Rectal smooth muscle tissue (tissue), 1 donor: ENCODE data around the gene SKI.

ENCODE experiments used
- H3K27ac ChIP-seq: one replicate; pipeline ENCODE4 v1.7.0; 2013; ENCODE audit warnings: low read depth, low read length, inconsistent platforms
- H3K27me3 ChIP-seq: one replicate; pipeline ENCODE4 v1.7.0; 2013; ENCODE audit warnings: low read length; ENCODE audit not compliant: control insufficient read depth, insufficient read depth
- H3K36me3 ChIP-seq: one replicate; pipeline ENCODE4 v1.7.0; 2013; ENCODE audit warnings: low read length; ENCODE audit not compliant: control insufficient read depth, insufficient read depth
- H3K4me1 ChIP-seq: one replicate; pipeline ENCODE4 v1.7.0; 2013; ENCODE audit warnings: low read length; ENCODE audit not compliant: control insufficient read depth, insufficient read depth
- H3K4me3 ChIP-seq: one replicate; pipeline ENCODE4 v1.7.0; 2013; ENCODE audit warnings: low read length
- H3K9ac ChIP-seq: one replicate; pipeline ENCODE4 v1.7.0; 2013; ENCODE audit warnings: low read length

SKI gene

DNA sequence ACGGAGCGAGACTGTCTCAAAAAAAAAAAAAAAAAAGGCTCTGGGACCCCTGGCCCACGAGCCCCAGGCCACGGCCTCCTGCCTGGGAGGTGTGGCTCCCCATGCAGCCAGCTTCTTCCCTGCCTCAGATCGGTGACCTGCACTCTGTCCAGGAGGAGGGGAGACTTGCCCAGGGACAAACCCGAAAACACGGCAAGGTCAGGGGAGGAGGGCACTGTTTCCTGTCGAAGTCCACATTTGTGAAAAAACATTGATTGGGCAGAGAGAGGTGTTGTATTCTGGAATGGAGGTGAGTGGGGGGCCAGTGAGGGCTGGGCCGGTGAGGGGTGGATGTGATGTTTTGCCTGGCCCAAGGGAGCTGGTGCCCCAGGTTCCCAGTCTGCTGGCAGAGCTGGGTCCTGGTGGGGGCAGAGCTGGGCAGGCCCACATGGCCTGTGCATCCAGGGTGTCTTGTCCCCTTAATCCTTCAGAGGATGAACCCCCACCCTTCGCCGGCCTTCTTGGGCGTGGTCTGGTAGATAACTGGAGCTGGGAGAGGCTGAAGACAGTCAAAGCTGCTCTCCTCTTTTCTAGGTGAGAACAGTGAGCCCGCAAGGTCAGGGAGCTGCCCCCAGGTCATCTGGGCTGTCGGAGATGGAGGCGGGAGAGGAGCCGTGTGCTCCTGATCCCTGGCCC, 21.2 kb upstream of the SKI start:
- H3K36me3 ChIP-seq = no peaks in the 10 kb centered on the region
- peak overlapping the region; percentile 29 for H3K4me3 ChIP-seq
- no peak overlapping the region for H3K9ac ChIP-seq
- peak overlapping the region; percentile 91 for H3K27ac ChIP-seq
- H3K27me3 ChIP-seq = no peaks in the 10 kb centered on the region
- H3K4me1 ChIP-seq = peaks cover 33% of the 10 kb centered on the region

DNA sequence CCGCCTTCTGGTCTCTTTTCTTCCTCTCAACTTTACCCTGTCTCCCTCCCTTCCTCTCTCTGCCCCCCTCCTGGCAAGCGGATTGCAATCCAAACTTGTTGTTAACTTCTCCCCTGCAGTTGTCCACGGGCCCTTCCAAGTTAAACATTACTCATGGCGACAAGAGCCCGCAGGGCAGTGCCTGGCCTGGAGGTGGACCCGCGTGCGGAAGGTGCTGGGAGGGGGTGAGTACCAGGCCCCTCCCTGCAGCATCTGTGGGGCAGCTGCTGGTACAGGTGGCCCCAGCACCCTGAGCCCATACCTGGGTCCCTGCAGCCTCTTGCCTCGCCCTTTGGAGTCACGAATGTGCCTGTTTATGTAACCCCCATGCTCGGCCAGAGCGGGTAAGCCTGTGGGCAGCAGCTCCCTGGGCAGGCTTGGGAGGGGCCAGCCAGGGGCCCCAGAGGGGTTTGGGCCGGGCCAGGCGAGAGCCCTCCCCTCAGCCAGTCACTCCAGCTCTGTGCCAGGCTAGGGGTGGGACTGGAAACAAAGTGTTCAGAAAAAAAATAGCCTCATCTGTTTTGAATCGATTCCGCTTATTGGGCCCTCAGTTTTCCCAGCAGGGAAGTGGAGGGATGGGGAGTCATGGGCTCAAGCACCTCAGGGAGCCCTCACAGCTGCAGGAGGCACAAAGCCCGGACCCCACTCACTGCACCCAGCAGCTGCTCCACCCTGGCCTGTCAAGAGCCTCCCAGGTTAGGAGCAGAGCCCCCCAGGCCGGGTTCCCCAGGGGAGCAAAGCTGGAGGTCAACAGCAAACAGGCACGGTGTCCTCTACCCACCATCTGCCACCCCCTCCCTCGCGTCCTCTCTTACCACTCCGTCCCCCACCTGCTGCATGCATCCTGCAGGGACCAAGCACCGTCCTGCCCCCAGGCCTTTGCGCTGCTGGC, 19.5 kb upstream of the SKI start:
- Histone ChIP-seq H3K4me3 (peak overlapping the region; percentile 32), H3K4me1 (peaks cover 47% of the 10 kb centered on the region)

DNA sequence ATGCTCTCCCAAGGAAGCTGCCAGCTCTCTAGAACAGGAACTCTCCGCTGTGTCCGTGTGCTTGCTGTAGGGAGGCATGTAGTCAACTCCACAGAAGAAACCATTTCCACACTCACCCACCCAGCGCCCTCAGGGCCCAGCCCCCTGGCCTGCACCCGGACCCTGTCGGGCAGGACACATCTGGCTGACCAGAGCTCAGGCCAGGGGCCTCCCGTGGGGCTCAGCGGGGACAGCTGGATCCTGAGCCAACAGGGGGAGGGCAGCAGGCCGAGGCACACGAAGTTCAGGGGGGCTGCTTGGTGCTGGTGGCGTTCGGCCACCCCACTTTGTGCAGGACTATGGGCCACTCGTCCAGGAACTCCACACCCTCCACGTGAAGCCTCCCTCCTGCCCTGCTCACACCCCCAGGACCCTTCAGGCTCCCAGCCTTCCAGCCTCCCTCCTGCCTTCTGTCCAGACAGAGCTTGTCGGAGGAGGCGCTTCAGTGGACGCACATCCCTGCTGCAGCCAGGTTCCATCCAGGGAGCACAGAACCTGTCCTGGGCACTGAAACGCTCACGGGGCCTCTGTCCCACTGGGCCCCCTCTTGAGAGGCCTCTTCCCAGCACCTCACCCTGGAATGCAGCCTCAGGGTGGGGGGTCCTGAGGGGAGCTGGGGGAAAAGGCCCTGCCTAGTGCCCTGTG, 18.6 kb upstream of the SKI start:
- no peaks in the 10 kb centered on the region for H3K27me3 ChIP-seq
- peak overlapping the region; percentile 91 for H3K27ac ChIP-seq
- peaks cover 50% of the 10 kb centered on the region for H3K4me1 ChIP-seq
- no peaks in the 10 kb centered on the region for H3K36me3 ChIP-seq
- no peak overlapping the region for H3K4me3 ChIP-seq
- no peak overlapping the region for H3K9ac ChIP-seq

More for the DNA sequence above, 19.5 kb upstream of the SKI start:
- H3K36me3 ChIP-seq = no peaks in the 10 kb centered on the region
- peak overlapping the region; percentile 91 for H3K27ac ChIP-seq
- no peaks in the 10 kb centered on the region for H3K27me3 ChIP-seq
- H3K9ac ChIP-seq = no peak overlapping the region

DNA sequence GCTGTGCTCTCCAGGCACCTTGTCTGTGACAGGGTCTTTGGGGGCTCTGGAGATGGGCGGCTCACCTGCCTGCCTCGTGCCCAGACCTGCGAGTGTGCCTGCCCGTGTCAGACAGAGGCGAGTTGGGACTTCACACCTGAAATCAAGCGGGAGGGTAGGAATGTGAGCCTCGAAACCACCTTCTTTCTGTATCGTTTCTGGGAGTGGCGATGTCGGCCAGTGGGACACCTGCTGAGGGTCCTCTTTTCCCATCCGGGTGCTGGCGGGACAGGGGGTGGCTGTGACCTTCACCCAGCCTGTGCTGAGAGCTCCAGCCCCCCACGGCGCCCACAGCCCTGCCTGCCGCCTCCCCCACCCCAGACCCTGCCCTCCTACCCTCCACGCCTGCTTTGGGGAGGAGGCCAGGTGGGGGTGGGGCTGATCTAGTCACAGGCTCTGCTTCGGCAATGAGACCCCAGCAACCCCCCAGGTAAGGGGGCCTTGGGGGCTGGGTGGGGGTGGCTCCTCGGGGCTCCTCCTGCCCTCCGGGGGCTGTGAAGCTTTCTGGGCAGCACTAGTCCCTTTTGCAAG, 17.9 kb upstream of the SKI start:
- peaks cover 54% of the 10 kb centered on the region for H3K4me1 ChIP-seq
- H3K9ac ChIP-seq = no peak overlapping the region
- no peak overlapping the region for H3K4me3 ChIP-seq

DNA sequence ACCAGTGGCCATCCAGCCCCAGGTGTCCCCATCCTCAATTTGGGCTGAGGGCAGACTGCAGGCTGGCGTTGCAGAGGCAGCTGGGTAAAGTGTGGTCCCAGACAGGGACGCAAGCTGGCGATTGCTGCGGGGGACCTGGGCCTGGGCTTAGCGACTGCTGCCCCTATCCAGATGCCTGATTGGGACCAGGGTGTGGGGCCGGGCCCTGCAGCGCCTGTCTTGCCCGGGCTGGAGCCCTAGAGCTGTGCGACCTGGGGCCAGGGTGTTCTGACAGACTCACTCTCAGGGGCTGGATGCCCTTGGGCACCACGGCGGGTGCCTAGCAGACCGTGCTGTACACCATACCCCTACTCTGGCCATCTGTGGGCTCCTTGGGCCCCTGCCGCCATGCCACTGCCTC, 17.3 kb upstream of the SKI start:
- Histone ChIP-seq H3K4me1 (peaks cover 51% of the 10 kb centered on the region), H3K36me3 (no peaks in the 10 kb centered on the region), H3K4me3 (no peak overlapping the region), H3K27ac (no peak overlapping the region), H3K27me3 (no peaks in the 10 kb centered on the region), H3K9ac (no peak overlapping the region)

More for the DNA sequence above, 17.9 kb upstream of the SKI start:
- no peaks in the 10 kb centered on the region for H3K36me3 ChIP-seq
- no peaks in the 10 kb centered on the region for H3K27me3 ChIP-seq
- H3K27ac ChIP-seq = no peak overlapping the region

DNA sequence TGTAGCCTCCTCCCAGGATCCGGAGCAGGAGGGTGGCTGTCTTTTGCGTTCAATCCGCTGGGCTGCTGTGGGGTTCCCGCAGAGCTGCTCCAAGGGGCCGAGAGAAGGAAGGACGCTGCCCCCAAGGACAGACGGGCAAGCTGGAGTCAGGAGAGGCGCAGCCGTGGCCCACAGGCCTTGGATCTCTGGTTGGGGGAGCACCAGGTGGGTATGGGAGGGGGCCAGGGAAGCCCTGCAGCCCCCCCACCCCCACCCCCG, 15.9 kb upstream of the SKI start:
- peak overlapping the region; percentile 97 for H3K27ac ChIP-seq
- peaks cover 43% of the 10 kb centered on the region for H3K4me1 ChIP-seq
- peak overlapping the region; percentile 52 for H3K4me3 ChIP-seq
- peak overlapping the region; percentile 62 for H3K9ac ChIP-seq
- no peaks in the 10 kb centered on the region for H3K36me3 ChIP-seq
- H3K27me3 ChIP-seq = no peaks in the 10 kb centered on the region

DNA sequence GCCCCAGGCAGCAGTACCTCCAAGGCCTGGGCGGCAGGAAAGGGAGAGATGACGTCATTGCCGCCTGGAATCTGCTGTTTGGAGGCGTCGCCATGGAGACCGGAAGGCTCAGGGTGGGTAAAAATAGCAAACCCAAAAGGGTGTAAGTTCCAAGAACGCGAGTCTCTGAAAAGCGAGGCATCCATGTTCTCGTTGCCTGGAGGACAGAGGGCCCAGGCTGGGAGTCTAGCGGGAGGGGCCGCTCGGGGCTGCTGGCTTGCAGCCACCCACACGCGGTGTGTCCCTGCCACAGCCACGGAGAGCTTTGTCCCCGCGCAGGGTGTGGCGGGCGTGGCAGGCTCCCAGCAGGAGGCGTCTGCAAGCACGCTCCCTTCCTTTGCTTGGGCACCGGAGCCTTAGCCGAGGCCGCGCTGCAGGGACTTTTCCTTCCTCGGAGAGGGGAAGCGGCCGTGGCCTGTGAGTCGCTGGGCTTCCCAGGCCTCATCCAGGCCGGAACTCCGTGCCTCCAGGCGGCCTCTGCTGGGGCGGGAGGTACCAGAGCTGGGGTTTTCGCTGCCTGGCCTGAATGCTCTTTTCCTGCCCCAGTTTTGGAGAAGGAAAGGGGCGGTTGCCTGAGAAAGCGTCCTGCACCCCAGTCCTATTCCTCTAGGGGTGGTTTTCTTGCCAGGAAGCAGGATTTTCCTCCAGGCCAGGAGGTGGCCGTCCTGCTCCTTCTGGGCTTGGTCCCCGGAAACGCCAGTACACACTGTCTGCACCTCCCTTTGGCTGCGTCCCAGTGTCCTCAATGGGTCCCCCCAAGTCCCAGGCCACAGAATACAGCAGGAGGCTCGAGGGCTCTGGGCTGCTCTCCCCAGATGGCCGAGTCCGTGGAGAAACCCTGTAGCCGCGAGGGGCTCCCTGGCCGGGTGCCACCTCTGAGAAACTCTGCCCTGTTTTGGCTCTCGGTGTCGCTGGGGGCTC, 15.3 kb upstream of the SKI start:
- no peaks in the 10 kb centered on the region for H3K36me3 ChIP-seq
- no peaks in the 10 kb centered on the region for H3K27me3 ChIP-seq
- peak overlapping the region; percentile 97 for H3K27ac ChIP-seq
- H3K4me1 ChIP-seq = peaks cover 38% of the 10 kb centered on the region
- peak overlapping the region; percentile 98 for H3K9ac ChIP-seq
- peak overlapping the region; percentile 40 for H3K4me3 ChIP-seq

DNA sequence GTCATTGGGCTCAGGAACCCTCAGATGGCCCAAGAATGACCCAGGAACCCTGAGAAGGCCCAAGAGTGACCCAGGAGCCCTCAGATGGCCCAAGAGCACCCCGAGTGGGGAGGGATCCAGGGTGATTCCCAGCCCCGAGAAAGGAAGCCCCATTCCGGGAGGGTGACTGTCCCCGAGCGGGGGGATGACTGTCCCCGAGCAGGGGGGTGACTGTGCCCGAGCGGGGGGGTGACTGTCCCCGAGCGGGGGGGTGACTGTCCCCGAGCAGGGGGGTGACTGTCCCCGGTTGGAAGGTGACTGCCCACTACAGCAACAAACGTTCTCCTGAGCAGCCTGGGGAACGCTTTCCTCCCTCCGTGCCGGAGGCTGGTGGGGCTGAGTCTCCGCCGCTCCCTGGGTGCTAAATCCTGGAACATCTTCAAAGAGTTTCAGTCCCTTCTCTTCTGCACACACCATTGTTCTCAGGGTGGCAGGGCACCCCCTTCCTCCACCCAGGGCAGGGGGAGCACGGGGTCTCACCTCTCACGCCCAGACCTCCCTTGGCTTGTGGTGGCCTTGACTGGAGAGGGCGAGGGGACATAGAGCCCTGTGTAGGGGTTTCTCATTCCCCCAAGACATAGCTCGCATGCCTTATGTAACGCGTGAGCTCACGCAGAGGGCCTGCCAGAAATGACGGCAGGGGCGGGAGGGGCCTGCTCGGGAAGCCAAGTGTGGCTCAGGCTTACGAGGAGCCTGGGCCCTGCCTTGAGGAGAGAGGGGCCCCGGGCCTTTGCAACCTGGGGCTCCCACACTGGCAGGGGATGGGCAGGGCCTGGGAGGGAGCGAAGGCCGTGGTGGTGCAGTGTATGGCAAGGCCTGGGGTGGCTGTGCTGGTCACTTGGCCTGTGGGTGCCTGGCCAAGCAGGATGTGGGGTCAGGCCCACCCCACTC, 14.3 kb upstream of the SKI start:
- peak overlapping the region; percentile 40 for H3K4me3 ChIP-seq
- H3K4me1 ChIP-seq = peaks cover 27% of the 10 kb centered on the region
- H3K36me3 ChIP-seq = no peaks in the 10 kb centered on the region
- peak overlapping the region; percentile 98 for H3K9ac ChIP-seq
- H3K27ac ChIP-seq = peak overlapping the region; percentile 97
- no peaks in the 10 kb centered on the region for H3K27me3 ChIP-seq

DNA sequence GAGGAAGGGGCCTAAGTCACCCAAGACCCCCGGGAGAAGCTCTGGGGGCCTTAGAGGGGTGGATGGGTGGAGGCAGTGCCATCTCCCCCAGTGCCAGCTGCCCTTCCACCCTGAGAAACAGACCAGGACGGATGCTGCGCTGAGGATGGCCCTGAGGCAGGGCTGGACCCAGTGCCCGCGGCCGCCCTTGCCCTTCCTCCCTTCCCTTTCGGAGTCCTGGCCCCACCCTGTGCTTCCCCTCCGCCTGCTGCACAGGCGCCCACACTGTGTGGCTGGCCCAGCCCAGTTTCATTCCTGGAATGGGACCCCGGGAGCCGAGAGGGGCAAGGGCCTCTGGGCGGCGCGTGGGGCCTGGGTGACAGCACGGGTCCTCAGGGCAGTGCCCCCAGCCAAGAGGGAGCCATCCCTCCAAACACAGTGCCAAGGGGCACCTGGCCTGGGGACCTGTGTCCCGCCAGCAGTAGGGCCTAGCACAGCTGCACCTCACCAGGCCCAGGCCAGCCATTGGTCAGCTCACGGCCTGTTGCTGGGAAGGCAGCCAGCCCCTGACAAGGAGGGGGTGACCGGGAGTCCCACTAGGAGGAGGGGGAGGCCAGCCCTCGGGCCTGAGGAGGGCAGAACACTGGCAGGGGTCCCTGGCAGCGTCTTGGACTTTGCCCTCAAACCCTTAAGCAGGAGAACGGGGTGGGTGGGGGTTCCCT, 13.4 kb upstream of the SKI start:
- Histone ChIP-seq H3K4me1 (peaks cover 27% of the 10 kb centered on the region), H3K27ac (peak overlapping the region; percentile 97), H3K9ac (peak overlapping the region; percentile 98), H3K27me3 (no peaks in the 10 kb centered on the region), H3K36me3 (no peaks in the 10 kb centered on the region), H3K4me3 (peak overlapping the region; percentile 19)

DNA sequence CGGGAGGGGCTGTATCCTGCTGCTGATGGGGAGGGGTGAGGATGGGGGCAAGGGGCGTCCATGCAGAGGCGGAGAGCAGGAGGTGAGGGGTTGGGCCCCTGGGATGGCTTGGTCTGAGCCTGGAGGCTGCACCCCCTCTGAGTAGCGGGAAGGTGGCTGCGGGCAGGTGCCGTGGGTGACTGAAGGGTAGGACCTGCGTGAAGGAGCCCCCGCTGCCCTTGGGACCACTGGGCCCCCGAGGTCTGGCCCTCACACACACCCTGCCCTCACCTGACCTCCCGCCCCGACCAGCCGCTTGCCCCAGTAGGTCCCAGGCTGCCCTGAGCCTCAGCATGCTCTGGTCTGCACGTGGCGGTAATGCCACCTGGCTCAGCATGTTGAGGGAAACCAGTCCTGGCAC, 12.8 kb upstream of the SKI start:
- no peak overlapping the region for H3K4me3 ChIP-seq
- peaks cover 27% of the 10 kb centered on the region for H3K4me1 ChIP-seq
- no peaks in the 10 kb centered on the region for H3K27me3 ChIP-seq
- no peak overlapping the region for H3K9ac ChIP-seq
- peak overlapping the region; percentile 97 for H3K27ac ChIP-seq
- H3K36me3 ChIP-seq = no peaks in the 10 kb centered on the region
